ELF-1 (cell line): ENCODE data around the gene ARMCX5.

Source experiments
- DNase-seq: peaks from one replicate; pipeline ENCODE4 v3.0.0-alpha.2; 2016; ENCODE audit warnings: low read depth, low spot score

ARMCX5 gene

DNA sequence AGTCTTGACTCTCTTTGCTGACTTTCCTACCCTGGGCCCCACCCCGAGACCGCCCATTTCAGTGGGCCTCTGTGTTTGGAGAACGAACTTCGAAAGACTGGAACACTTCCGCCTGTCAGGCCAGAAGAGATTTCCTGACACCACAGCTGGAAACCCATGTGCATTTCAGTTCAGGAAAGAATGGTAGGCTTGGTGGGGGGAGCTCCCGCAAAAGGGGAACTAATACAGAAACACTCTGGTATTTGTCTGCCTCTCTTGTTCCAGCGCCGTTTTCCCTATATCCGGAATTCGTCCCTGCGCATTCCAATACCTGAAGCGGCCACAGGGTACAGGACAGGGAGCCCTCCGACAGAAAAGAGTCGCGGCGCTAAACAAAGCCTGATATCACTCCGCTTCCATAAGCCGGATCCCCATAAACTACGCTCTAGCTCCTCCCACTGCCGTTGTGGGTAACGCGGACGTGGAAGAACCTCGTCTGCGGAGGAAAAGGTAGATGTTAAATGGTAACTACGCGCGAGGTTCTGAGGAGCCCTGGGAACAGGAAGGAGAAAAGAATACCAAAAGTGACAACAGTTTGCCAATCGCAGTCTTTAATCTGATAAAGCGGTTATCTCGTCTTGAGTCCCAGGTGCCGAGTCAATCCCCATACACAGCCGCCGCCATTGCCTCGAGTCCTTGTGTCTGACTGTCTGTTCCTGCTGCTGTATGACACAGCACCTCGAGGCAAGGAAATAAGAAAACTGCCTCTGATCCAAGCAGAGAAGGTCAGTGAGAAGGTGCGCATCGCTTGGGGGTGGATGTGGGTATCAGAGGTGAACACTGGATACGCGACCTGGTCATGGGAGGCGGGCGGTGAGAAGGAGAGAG is at the start of gene ARMCX5:
ARMCX5 (plus strand) TSS at position 432 of the 867 bp plus-strand sequence. CDS start 2,627 bp downstream, outside the sequence.
- DNase-seq = peak; percentile 93

- DNase-seq = no peak
Observed at GRCh38 chrX:102558607-102559006, 40.7 kb upstream of the ARMCX5 start.

DNA sequence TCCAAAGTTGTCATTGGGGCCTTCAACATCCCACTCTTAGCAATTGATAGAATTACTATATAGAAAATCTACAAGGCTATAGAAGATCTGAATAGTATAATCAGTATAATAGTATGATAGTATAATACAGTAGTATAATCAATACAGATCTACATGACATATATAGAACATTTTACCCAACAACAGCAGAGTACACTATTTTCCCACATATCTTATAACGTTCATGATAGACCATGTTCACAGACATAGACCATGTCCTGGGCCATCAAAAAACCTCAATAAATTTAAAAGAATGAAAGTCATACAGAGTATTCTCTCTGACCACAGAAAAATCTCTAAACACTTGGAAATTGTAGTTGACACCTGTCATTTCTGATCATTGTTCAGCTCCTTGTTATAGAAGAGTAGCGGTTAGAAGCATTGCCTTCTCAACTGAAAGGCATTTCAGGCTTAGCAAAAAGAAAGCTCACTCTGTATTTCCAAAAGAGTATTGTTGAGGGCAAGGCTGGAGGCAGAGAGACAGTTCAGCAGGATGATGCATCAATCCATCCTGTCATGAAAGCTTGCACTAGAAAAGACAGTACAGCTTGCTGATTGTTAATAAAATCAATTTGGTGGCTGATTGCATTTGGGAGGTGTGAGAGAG is 38.8 kb upstream of the ARMCX5 start:
- no peak for DNase-seq

DNA sequence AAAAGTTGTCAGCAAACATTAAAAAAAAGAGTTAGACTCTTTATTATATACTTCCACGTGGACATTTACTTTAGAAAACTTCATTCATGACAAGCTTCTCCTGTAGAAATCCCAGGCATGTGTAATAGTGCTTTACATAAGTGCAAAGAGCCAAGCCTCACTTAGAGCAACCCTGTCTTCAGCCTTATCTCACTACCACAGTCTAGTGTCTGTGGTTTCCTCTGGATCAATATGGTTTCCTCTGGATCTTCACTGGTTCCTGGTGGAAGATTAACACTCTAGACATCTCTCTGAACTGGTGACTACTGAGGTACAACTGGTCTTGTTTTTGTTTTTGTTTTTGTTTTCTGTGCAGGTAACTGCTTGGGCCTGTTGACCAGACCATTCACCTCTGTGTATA is 18.4 kb upstream of the ARMCX5 start:
- DNase-seq = no peak

DNA sequence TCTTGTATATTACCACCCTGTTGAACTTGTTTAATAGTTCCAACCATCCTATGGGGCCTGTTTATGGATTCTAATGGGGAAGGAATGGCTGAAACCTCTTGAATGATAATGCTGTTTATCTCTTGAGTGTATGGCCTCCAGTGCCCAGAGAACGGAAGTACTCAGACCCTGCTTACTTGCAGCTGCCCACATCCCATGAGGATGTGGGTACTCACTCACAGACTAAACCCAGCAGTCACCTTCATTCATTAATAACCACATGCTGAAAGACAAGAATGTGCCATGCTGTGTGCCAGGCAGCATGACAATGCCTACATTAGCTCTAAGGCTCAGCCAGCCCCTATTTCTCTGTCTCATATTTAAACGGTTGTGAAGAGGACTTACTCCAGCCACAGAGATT is 5.9 kb upstream of the ARMCX5 start:
- DNase-seq = no peak

DNA sequence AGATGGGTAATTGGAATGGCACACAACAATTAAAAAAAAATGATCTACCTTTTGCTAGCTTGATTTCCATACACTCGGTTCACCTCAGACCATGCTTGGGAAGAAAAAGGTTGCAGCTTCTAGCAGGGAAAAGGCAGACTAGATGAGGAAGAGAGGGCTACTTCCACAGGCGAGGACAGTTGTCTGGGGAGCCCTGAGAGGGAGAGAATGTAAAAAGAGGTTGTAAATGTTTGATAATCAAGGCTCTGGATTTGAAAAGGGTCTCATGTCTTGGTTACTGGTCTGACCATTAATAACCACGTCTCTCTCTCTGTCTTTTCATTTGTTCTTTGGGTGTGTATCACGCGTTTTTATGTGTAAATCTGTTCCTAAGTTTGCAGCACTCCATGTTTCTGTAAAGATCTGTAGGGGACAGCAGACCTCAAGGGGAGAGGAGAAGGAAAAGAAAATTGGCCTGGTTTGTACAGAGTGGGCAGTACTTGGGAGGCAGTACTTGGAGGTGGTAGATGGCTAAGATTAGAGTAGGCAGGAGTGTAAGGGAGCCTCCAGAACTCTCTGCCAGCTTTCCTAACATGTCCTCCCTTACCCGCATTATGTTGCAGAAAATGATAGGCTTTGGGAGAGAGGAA is 750 bp downstream of the ARMCX5 start:
- peak; percentile 12 for DNase-seq

DNA sequence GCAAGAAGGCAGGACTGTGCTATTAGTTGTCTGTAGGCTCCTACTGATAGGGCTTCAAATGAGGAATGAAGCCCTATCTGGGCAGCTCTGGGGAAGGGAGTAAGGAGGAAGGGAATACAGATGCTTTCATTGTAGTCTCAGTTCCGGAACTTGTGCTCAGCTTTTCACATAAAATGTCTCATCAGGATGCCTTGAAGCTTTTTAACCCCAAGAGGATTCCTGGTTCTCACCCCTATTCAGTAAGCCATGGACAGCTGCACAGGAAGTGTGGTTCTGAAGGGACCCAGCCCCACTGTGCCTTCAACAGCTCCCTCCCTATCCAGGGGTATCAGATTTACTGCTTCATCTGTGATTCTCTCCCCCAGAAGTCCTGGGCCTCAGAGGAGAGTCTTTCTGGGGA is 5.0 kb downstream of the ARMCX5 start:
- no peak for DNase-seq

DNA sequence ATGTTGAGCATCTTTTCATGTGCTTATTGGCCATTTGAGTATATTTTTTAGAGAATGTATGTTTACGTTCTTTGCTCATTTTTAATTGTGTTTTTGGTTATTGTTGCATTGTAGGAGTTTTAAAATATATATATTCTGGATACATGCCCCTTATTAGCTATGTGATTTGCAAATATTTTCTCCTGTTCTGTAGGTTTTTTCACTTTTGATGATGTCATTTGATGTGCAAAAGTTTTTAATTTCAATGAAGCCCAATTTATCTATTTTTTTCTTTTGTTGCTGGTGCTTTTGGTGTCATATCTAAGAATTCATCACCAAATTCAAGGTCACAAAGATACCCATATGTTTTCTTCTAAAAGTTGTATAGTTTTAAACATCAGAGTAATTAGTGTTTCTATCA is 6.8 kb downstream of the ARMCX5 start:
- DNase-seq = no peak

DNA sequence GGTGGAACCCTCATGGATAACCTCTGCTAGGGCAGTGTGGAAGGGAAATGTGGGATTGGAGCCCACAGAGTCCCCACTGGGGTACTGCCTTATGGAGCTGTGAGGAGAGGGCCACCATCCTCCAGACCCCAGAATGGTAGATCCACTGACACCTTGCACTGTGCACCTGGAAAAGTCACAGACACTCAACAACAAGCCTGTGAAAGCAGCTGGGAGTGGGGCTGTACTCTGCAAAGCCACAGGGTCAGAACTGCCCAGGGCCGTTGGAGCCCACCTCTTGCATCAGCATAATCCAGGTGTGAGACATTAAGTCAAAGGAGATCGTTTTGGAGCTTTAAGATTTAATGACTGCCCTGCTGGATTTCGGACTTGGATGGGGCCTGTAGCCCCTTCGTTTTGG is 11.6 kb downstream of the ARMCX5 start:
- no peak for DNase-seq

GRCh38 chrX:102624105-102624504 is 24.8 kb downstream of the ARMCX5 start:
- no peak for DNase-seq

- DNase-seq = no peak
Observed at GRCh38 chrX:102627640-102628039, 28.3 kb downstream of the ARMCX5 start.

DNA sequence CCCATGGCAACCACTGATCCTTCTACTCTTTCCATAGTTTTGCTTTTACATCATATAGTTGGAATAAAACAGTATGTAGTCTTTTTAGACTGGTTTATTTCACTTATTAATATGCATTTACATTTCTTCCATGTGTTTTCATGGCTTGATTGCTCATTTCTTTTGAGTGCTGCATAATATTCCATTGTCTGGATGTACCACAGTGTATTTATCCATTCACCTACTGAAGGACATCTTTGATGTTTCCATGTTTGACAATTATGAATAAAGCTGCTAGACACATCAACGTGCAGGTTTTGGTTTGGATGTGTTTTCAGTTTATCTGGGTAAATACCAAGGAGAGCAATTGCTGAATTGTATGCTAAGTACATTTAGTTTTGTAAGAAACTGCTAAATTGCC is 38.2 kb downstream of the ARMCX5 start:
- DNase-seq = no peak

DNA sequence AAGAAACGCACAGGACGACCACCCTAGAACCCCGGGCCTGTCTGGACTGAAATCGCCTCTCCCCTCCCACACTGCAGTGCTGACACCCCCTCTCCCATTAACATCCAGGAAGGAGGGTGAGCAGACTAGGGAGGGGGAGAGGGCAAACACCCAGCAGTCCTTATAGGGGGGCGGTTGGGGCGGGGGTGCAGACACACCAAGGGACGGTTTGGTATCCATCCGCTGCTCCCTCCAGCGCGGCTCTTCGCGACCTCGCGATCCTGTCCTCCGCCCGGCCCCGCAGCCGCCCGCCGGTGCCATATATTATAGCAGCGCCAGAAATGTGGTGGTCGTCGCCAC is 51.6 kb downstream of the ARMCX5 start:
- no peak for DNase-seq

DNA sequence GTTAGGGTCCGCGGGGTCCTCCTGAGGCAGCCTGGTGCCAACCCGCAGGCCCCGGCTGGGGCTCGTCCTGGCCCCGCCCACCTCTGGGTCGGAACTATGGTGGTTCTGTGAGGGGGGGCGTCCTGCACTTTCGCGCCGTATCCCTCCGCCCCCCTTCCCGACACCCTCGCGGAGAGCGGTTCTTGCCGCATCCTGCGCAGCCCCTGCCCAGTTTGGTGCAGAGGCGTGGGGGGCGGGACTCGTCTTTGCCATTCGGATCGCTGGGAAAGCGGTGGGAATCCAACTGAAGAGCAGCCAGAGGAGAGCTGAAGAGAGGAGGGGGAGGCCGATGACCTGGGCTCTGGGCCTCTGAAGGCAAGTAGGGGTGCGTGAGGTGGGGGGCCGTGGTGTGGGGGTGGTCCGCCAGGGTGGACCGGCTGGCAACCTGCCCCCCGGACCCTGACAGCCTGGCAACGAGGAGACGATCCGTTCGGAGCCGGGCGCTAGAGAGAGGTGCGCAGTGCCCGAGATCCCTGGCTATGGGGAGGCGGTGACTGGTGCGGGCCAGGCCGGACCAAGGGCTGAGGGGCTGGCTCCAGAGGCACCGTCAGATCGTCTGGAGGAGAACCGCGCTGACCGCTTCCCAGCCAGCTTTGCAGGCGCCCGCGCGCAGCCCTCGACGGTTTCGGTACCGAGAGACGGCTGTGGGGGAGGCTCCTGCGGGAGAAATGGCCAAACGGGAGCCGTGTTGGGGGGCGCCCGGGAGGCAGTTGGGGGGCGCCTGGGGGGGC is 52.1 kb downstream of the ARMCX5 start, which contains the start of gene GPRASP1:
GPRASP1 (plus strand) TSS at position 242 of the 770 bp plus-strand sequence. CDS start 2,431 bp downstream, outside the sequence.
- peak; percentile 77 for DNase-seq

- peak; percentile 61 for DNase-seq
Observed at GRCh38 chrX:102652031-102652688, 52.8 kb downstream of the ARMCX5 start.
